Glomerular endothelial cell (primary cell): ENCODE results near the gene PTPRCAP. TPM values are rescaled to one million over a fixed set of nuclear protein-coding genes. Genes with fewer than 3 reads are reported as not detected.
"Not testable (repeated sequence)": the region's sequence is repeated elsewhere in the genome, so short reads cannot be mapped to it uniquely, and the experiment has no call there.

Experiments
- DNase-seq: peaks from one replicate; pipeline ENCODE4 v3.0.0-alpha.2; 2011; ENCODE audit warnings: low read depth, low spot score; ENCODE audit errors: extremely low read depth
- total RNA-seq: library from RNA; depleted of rRNA; stranded (reverse); fragments of >200 nt; gene quantifications from 2 replicates; pipeline ENCODE4 v1.2.3, GENCODE V29; 2015

PTPRCAP gene
- total RNA-seq, 1 donor from 2014 or later: 2.2 TPM

- no peak for DNase-seq
Observed at GRCh38 chr11:67466367-67466766, 28.9 kb upstream of the PTPRCAP start.

- DNase-seq: not testable (repeated sequence)
Observed at GRCh38 chr11:67465530-67465929, 28.0 kb upstream of the PTPRCAP start.

GRCh38 chr11:67465189-67465510, 27.7 kb upstream of the PTPRCAP start:
- no peak for DNase-seq

GRCh38 chr11:67464411-67465188, 27.1 kb upstream of the PTPRCAP start:
- no peak for DNase-seq

- DNase-seq: no peak
Observed at GRCh38 chr11:67463680-67464410, 26.4 kb upstream of the PTPRCAP start.

- DNase-seq: no peak
Observed at GRCh38 chr11:67463186-67463585, 25.7 kb upstream of the PTPRCAP start.

- DNase-seq: no peak
Observed at GRCh38 chr11:67458266-67458665, 20.8 kb upstream of the PTPRCAP start.

- DNase-seq: no peak
Observed at GRCh38 chr11:67457453-67457852, 20.0 kb upstream of the PTPRCAP start.

- no peak for DNase-seq
Observed at GRCh38 chr11:67456068-67456705, 18.7 kb upstream of the PTPRCAP start.

GRCh38 chr11:67455054-67455453, 17.6 kb upstream of the PTPRCAP start, which contains the start of gene CABP4:
Gene CABP4 (plus strand): TSS chr11:67455354. CDS start chr11:67455424, 70 bp downstream.
- no peak for DNase-seq

GRCh38 chr11:67453816-67454732, 16.6 kb upstream of the PTPRCAP start:
- no peak for DNase-seq

- no peak for DNase-seq
Observed at GRCh38 chr11:67452141-67452952, 14.9 kb upstream of the PTPRCAP start, which contains the start of gene GPR152. Gene GPR152 (minus strand): TSS chr11:67452729. CDS start chr11:67452724, 5 bp downstream.

- no peak for DNase-seq
Observed at GRCh38 chr11:67451658-67451976, 14.1 kb upstream of the PTPRCAP start.

- no peak for DNase-seq
Observed at GRCh38 chr11:67450796-67451657, 13.5 kb upstream of the PTPRCAP start.

- no peak for DNase-seq
Observed at GRCh38 chr11:67449116-67449844, 11.8 kb upstream of the PTPRCAP start.

- no peak for DNase-seq
Observed at GRCh38 chr11:67448220-67448609, 10.7 kb upstream of the PTPRCAP start.

GRCh38 chr11:67445515-67445914, 8.0 kb upstream of the PTPRCAP start:
- no peak for DNase-seq
